Upper lobe of left lung (tissue), 6 donors: Measurements from ENCODE around the gene SUPV3L1. TPM values are rescaled to one million over a fixed set of nuclear protein-coding genes. Genes with fewer than 3 reads are reported as not detected.
A peak's percentile ranks its signal among the peaks of the same experiment; 100 is the strongest.
"Not testable (repeated sequence)": the region's sequence is repeated elsewhere in the genome, so short reads cannot be mapped to it uniquely, and the experiment has no call there.

Experiments used
- ATAC-seq, 2 donors: fragments of 200-7000 bp; cut with Tn5 transposase; one replicate each; pipeline ENCODE4 v1.9.1; 2022; ENCODE audit warnings: mild to moderate bottlenecking in 2 of 2, moderate library complexity in 2 of 2; ENCODE audit not compliant: low FRiP score in 2 of 2
- DNase-seq, 2 donors: peaks; one replicate each; pipeline ENCODE4 v3.0.0-alpha.2; 2019 to 2020
- H3K27ac ChIP-seq, 4 donors: fragments of 200-600 bp; sonication (generic); one replicate each; pipeline ENCODE4 v1.5.1; 2016 to 2019
- H3K27me3 ChIP-seq, 4 donors: fragments of 200-600 bp; sonication (generic); one replicate each; pipeline ENCODE4 v1.5.1; 2017 to 2019
- H3K36me3 ChIP-seq, 4 donors: fragments of 200-600 bp; sonication (generic); one replicate each; pipeline ENCODE4 v1.5.1; 2016 to 2019
- H3K4me1 ChIP-seq, 4 donors: fragments of 200-600 bp; sonication (generic); one replicate each; pipeline ENCODE4 v1.5.1; 2018 to 2019
- H3K4me3 ChIP-seq, 4 donors: fragments of 200-600 bp; sonication (generic); one replicate each; pipeline ENCODE4 v1.5.1; 2017 to 2019; ENCODE audit warnings: mild to moderate bottlenecking in 2 of 4, moderate library complexity in 1 of 4
- H3K9me3 ChIP-seq, 4 donors: fragments of 200-600 bp; sonication (generic); one replicate each; pipeline ENCODE4 v1.5.1; 2018 to 2019
- CTCF ChIP-seq, 6 experiments: fragments of 450-650 bp in 4 of 6; fragments of 200-600 bp in 2 of 6; sonication (generic) in 2 of 6; IDR thresholded peaks; one replicate each; pipeline ENCODE4 v1.5.1; 2016 to 2019; ENCODE audit warnings: antibody characterized with exemption in 6 of 6
- EP300 ChIP-seq, 4 donors: sonication (generic); formaldehyde crosslinking; IDR thresholded peaks; one replicate each; pipeline ENCODE4 v1.5.1; 2017; ENCODE audit warnings: antibody characterized with exemption in 4 of 4, control low read depth in 2 of 4
- POLR2A ChIP-seq, 4 donors: fragments of 450-650 bp; IDR thresholded peaks; one replicate each; pipeline ENCODE4 v1.5.1; 2016 to 2017; ENCODE audit warnings: antibody characterized with exemption in 4 of 4, mild to moderate bottlenecking in 2 of 4
- POLR2AphosphoS5 ChIP-seq, 2 donors: sonication (generic); formaldehyde crosslinking; IDR thresholded peaks; one replicate each; pipeline ENCODE4 v1.5.1; 2017; ENCODE audit warnings: antibody characterized with exemption in 2 of 2
- WGBS, 2 donors: methylation state at CpG; one replicate each; pipeline ENCODE4 v1.1.5; 2017 to 2018; 5-methylcytosine and 5-hydroxymethylcytosine counted together
- total RNA-seq, 6 donors: library from RNA; depleted of rRNA in 4 of 6; stranded (reverse); fragments of >200 nt in 4 of 6; gene quantifications; one replicate each; pipeline versions ENCODE4 v1.1.0 to v1.2.1, GENCODE V29; 2016 to 2021
- donor health status: DM: no; HTN: no; CAD: no; lungs with moderate emphysema.
- donor health status: DM: no; HTN: yes; CAD: no; lungs with severe emphysema.

The SUPV3L1 gene
- total RNA-seq: 10 to 100 TPM; 17.0 to 47.1 (median 21.5) TPM

GRCh38 chr10:69179743-69180524 is at the start of gene SUPV3L1:
TSS of gene SUPV3L1 (plus strand) at chr10:69180234. CDS start at chr10:69180292, 58 bp downstream.
- H3K36me3 ChIP-seq: peaks cover 0 to 16% (median 4%) of the 10 kb centered on the region in 4 donors
- H3K4me1 ChIP-seq: peaks cover 23 to 30% (median 26%) of the 10 kb centered on the region in 4 donors

GRCh38 chr10:69130251-69130650 is 49.8 kb upstream of the SUPV3L1 start:
- WGBS, 2 donors: 46 to 57% methylated on average over 2 of the region's 2 CpGs
- Histone ChIP-seq H3K4me1 (peaks cover 5 to 45% (median 17%) of the 10 kb centered on the region in 4 donors), H3K27me3 (no peaks in the 10 kb centered on the region), H3K36me3 (peaks cover 0 to 22% (median 12%) of the 10 kb centered on the region in 4 donors), H3K9me3 (no peaks in the 10 kb centered on the region), H3K27ac (no peak overlapping the region), H3K4me3 (no peak overlapping the region)
- TF ChIP-seq POLR2AphosphoS5 (IDR thresholded peaks at IDR 0.05): no peak
- TF ChIP-seq POLR2A (IDR thresholded peaks at IDR 0.05): no peak
- no peak for TF ChIP-seq EP300 (IDR thresholded peaks at IDR 0.05)
- no peak for TF ChIP-seq CTCF (IDR thresholded peaks at IDR 0.05)
- ATAC-seq (no peak), DNase-seq (no peak)

More at GRCh38 chr10:69179743-69180524, at the start of gene SUPV3L1:
- Histone ChIP-seq H3K27ac (peak within 1 kb of the TSS; percentile 89 to 94 (median 90)), H3K4me3 (peak within 1 kb of the TSS; percentile 60 to 100 (median 76)), H3K27me3 (no peaks in the 10 kb centered on the region), H3K9me3 (no peaks in the 10 kb centered on the region)
- peak; percentile 88 to 96 for TF ChIP-seq POLR2AphosphoS5 (IDR thresholded peaks at IDR 0.05)
- peak in 2 of 6 experiments; percentile 9 to 26 for TF ChIP-seq CTCF (IDR thresholded peaks at IDR 0.05)
- peak in 1 of 4 donors; percentile 61 for TF ChIP-seq EP300 (IDR thresholded peaks at IDR 0.05)
- peak in 3 of 4 donors; percentile 69 to 96 (median 82) for TF ChIP-seq POLR2A (IDR thresholded peaks at IDR 0.05)
- DNase-seq (peak; percentile 96 to 97), ATAC-seq (peak; percentile 98)
- 0 to 1% methylated on average over 25 to 44 of the region's 44 CpGs for WGBS, 2 donors

GRCh38 chr10:69139961-69140360 is 40.1 kb upstream of the SUPV3L1 start:
- TF ChIP-seq CTCF (IDR thresholded peaks at IDR 0.05) (no peak), EP300 (IDR thresholded peaks at IDR 0.05) (no peak), POLR2A (IDR thresholded peaks at IDR 0.05) (no peak), POLR2AphosphoS5 (IDR thresholded peaks at IDR 0.05) (no peak)
- Histone ChIP-seq H3K9me3 (no peaks in the 10 kb centered on the region), H3K36me3 (peaks cover 0 to 27% (median 5%) of the 10 kb centered on the region in 4 donors), H3K27me3 (no peaks in the 10 kb centered on the region), H3K4me1 (no peaks in the 10 kb centered on the region), H3K4me3 (no peak overlapping the region), H3K27ac (no peak overlapping the region)
- 93 to 97% methylated on average over 2 of the region's 2 CpGs for WGBS, 2 donors
- DNase-seq: no peak
- ATAC-seq: no peak

- no peaks in the 10 kb centered on the region for H3K27me3 ChIP-seq
- TF ChIP-seq CTCF (IDR thresholded peaks at IDR 0.05) (no peak), EP300 (IDR thresholded peaks at IDR 0.05) (no peak), POLR2AphosphoS5 (IDR thresholded peaks at IDR 0.05) (no peak), POLR2A (IDR thresholded peaks at IDR 0.05) (no peak)
- no peaks in the 10 kb centered on the region for H3K9me3 ChIP-seq
- WGBS, 2 donors: 76 to 81% methylated on average over 1 of the region's 1 CpG
- ATAC-seq (no peak), DNase-seq (no peak)
- H3K27ac ChIP-seq: no peak overlapping the region
- H3K36me3 ChIP-seq: peaks cover 0 to 20% (median 4%) of the 10 kb centered on the region in 4 donors
- H3K4me1 ChIP-seq: no peaks in the 10 kb centered on the region
- no peak overlapping the region for H3K4me3 ChIP-seq
Measured at GRCh38 chr10:69141304-69141703, 38.7 kb upstream of the SUPV3L1 start.

GRCh38 chr10:69142074-69142473 is 38.0 kb upstream of the SUPV3L1 start:
- 98 to 100% methylated on average over 3 of the region's 3 CpGs for WGBS, 2 donors
- not testable (repeated sequence) for ATAC-seq, H3K27ac ChIP-seq, DNase-seq, H3K4me3 ChIP-seq, H3K9me3 ChIP-seq, H3K4me1 ChIP-seq, H3K27me3 ChIP-seq
- H3K36me3 ChIP-seq: peaks cover 0 to 12% (median 1%) of the 10 kb centered on the region in 4 donors
